ENCODE results near the gene UBASH3A.

UBASH3A gene

GRCh38 chr21:42411891-42412635, 8.4 kb downstream of the UBASH3A start:
- no peak for DNase-seq

GRCh38 chr21:42412636-42412933, 8.9 kb downstream of the UBASH3A start:
- no peak for DNase-seq

- no peak for DNase-seq
Observed at GRCh38 chr21:42413093-42413492, 9.4 kb downstream of the UBASH3A start.

- no peak for DNase-seq
Observed at GRCh38 chr21:42413500-42413899, 9.8 kb downstream of the UBASH3A start.

- no peak for DNase-seq
Observed at GRCh38 chr21:42414066-42414465, 10.4 kb downstream of the UBASH3A start.

GRCh38 chr21:42414553-42414927, 10.8 kb downstream of the UBASH3A start:
- no peak for DNase-seq

GRCh38 chr21:42414928-42415769, 11.4 kb downstream of the UBASH3A start:
- no peak for DNase-seq

GRCh38 chr21:42417533-42417932, 13.8 kb downstream of the UBASH3A start:
- DNase-seq, result no peak

GRCh38 chr21:42418886-42419285, 15.2 kb downstream of the UBASH3A start:
- no peak for DNase-seq

- no peak for DNase-seq
Observed at GRCh38 chr21:42419845-42420244, 16.1 kb downstream of the UBASH3A start.

GRCh38 chr21:42421018-42421793, 17.5 kb downstream of the UBASH3A start:
- DNase-seq, result no peak

- no peak for DNase-seq
Observed at GRCh38 chr21:42423197-42423675, 19.5 kb downstream of the UBASH3A start.

GRCh38 chr21:42423685-42424084, 20.0 kb downstream of the UBASH3A start:
- no peak for DNase-seq

GRCh38 chr21:42424914-42425541, 21.3 kb downstream of the UBASH3A start:
- no peak for DNase-seq

- no peak for DNase-seq
Observed at GRCh38 chr21:42425591-42425990, 21.9 kb downstream of the UBASH3A start.

GRCh38 chr21:42426424-42426823, 22.7 kb downstream of the UBASH3A start:
- peak; percentile 52 for DNase-seq

GRCh38 chr21:42426876-42427480, 23.3 kb downstream of the UBASH3A start:
- DNase-seq, result no peak

- no peak for DNase-seq
Observed at GRCh38 chr21:42427809-42428419, 24.2 kb downstream of the UBASH3A start.

- no peak for DNase-seq
Observed at GRCh38 chr21:42429021-42429420, 25.3 kb downstream of the UBASH3A start.

GRCh38 chr21:42429856-42430255, 26.2 kb downstream of the UBASH3A start:
- DNase-seq, result no peak

GRCh38 chr21:42430521-42430920, 26.8 kb downstream of the UBASH3A start:
- DNase-seq, result no peak

GRCh38 chr21:42431196-42431595, 27.5 kb downstream of the UBASH3A start:
- DNase-seq, result no peak
